Smooth muscle cell (in vitro differentiated cells): ENCODE results near the gene LRRC3. TPM values are rescaled to one million over a fixed set of nuclear protein-coding genes. Genes with fewer than 3 reads are reported as not detected.

Experiments used
- DNase-seq: peaks from one replicate; lab custom pipeline; 2025; ENCODE audit not compliant: unreplicated experiment; lab: John Stamatoyannopoulos, UW
- H2AFZ ChIP-seq: fragments of 200-600 bp; sonication (generic); 2 replicates; pipeline ENCODE4 v1.6.0; 2016; ENCODE audit warnings: antibody characterized with exemption, low read depth, mild to moderate bottlenecking
- H3F3A ChIP-seq: fragments of 200-600 bp; sonication (generic); 2 replicates; pipeline ENCODE4 v1.6.0; 2017; ENCODE audit warnings: antibody characterized with exemption, low read depth
- H3K27ac ChIP-seq: fragments of 200-600 bp; sonication (generic); 2 replicates; pipeline ENCODE4 v1.5.1; 2016; ENCODE audit warnings: low read depth, mild to moderate bottlenecking
- H3K27me3 ChIP-seq: fragments of 200-600 bp; sonication (generic); 2 replicates; pipeline ENCODE4 v1.6.1; 2016; ENCODE audit warnings: low read depth, mild to moderate bottlenecking
- H3K36me3 ChIP-seq: fragments of 200-600 bp; sonication (generic); 2 replicates; pipeline ENCODE4 v1.5.1; 2016; ENCODE audit warnings: low read depth
- H3K4me1 ChIP-seq: fragments of 200-600 bp; sonication (generic); 2 replicates; pipeline ENCODE4 v1.5.1; 2016; ENCODE audit warnings: low read depth
- H3K4me2 ChIP-seq: fragments of 200-600 bp; sonication (generic); 2 replicates; pipeline ENCODE4 v1.6.0; 2016; ENCODE audit warnings: mild to moderate bottlenecking
- H3K4me3 ChIP-seq: fragments of 200-600 bp; sonication (generic); 2 replicates; pipeline ENCODE4 v1.5.1; 2016; ENCODE audit warnings: mild to moderate bottlenecking
- H3K79me2 ChIP-seq: fragments of 200-600 bp; sonication (generic); 2 replicates; pipeline ENCODE4 v1.6.0; 2016; ENCODE audit warnings: low read depth, mild to moderate bottlenecking
- H3K9ac ChIP-seq: fragments of 200-600 bp; sonication (generic); 2 replicates; pipeline ENCODE4 v1.6.0; 2016; ENCODE audit warnings: low read depth
- H3K9me3 ChIP-seq: fragments of 200-600 bp; sonication (generic); replicated peaks from 2 replicates; pipeline ENCODE4 v1.5.1; 2016; ENCODE audit warnings: low read depth
- H4K20me1 ChIP-seq: fragments of 200-600 bp; sonication (generic); 2 replicates; pipeline ENCODE4 v1.6.0; 2016; ENCODE audit warnings: low read depth
- CTCF ChIP-seq: fragments of 200-600 bp; sonication (generic); IDR thresholded peaks from 2 replicates; pipeline ENCODE4 v1.5.1; 2017; ENCODE audit warnings: borderline replicate concordance, mild to moderate bottlenecking, antibody characterized with exemption; ENCODE audit not compliant: insufficient read depth, poor library complexity, severe bottlenecking
- WGBS: methylation state at CpG from one replicate; pipeline ENCODE4 v1.1.7; 2016; ENCODE audit warnings: low lambda C conversion rate; 5-methylcytosine and 5-hydroxymethylcytosine counted together
- polyA plus RNA-seq: library from polyadenylated mRNA; unstranded; fragments of >200 nt; fragmentation: Nextera tagmentation; extraction: Ambion mirVana; gene quantifications from 2 replicates; pipeline ENCODE4 v1.2.1, GENCODE V29; 2016
- total RNA-seq: library from RNA; depleted of rRNA; stranded (reverse); fragments of >200 nt; gene quantifications from 2 replicates; pipeline ENCODE4 v1.2.3, GENCODE V29; 2014

LRRC3 gene
- total and polyA plus RNA-seq, 2 experiments from 2014 or later: 4.9 to 5.3 TPM

- no peak for DNase-seq
- Histone ChIP-seq H3F3A (no peaks in the 10 kb centered on the region), H3K27me3 (no peaks in the 10 kb centered on the region), H3K4me3 (no peak overlapping the region), H2AFZ (no peak overlapping the region), H3K4me2 (no peak overlapping the region), H3K4me1 (no peaks in the 10 kb centered on the region), H3K79me2 (no peaks in the 10 kb centered on the region), H3K9ac (no peak overlapping the region), H3K9me3 (no peaks in the 10 kb centered on the region), H3K27ac (no peak overlapping the region), H3K36me3 (no peaks in the 10 kb centered on the region), H4K20me1 (no peaks in the 10 kb centered on the region)
- WGBS: 93% methylated on average over 8 of the region's 13 CpGs
- no peak for TF ChIP-seq CTCF
Measured at GRCh38 chr21:44436111-44436611, 19.1 kb upstream of the LRRC3 start.

GRCh38 chr21:44436958-44437357, 18.4 kb upstream of the LRRC3 start:
- H3F3A ChIP-seq: no peaks in the 10 kb centered on the region
- H3K4me3 ChIP-seq: no peak overlapping the region
- H3K9me3 ChIP-seq: no peaks in the 10 kb centered on the region
- H3K36me3 ChIP-seq: no peaks in the 10 kb centered on the region
- DNase-seq: no peak
- H2AFZ ChIP-seq: no peak overlapping the region
- H3K27me3 ChIP-seq: no peaks in the 10 kb centered on the region
- H4K20me1 ChIP-seq: no peaks in the 10 kb centered on the region
- 85% methylated on average over 18 of the region's 18 CpGs for WGBS
- H3K27ac ChIP-seq: no peak overlapping the region
- no peak for TF ChIP-seq CTCF
- H3K9ac ChIP-seq: no peak overlapping the region
- H3K4me1 ChIP-seq: no peaks in the 10 kb centered on the region
- no peak overlapping the region for H3K4me2 ChIP-seq
- H3K79me2 ChIP-seq: no peaks in the 10 kb centered on the region

GRCh38 chr21:44437371-44437695, 18.0 kb upstream of the LRRC3 start:
- Histone ChIP-seq H2AFZ (no peak overlapping the region), H3K36me3 (no peaks in the 10 kb centered on the region), H4K20me1 (no peaks in the 10 kb centered on the region), H3K79me2 (no peaks in the 10 kb centered on the region), H3K27me3 (no peaks in the 10 kb centered on the region), H3K9ac (no peak overlapping the region), H3K9me3 (no peaks in the 10 kb centered on the region), H3K4me3 (no peak overlapping the region), H3K4me1 (no peaks in the 10 kb centered on the region), H3F3A (no peaks in the 10 kb centered on the region), H3K4me2 (no peak overlapping the region), H3K27ac (no peak overlapping the region)
- DNase-seq: no peak
- no peak for TF ChIP-seq CTCF
- WGBS: 84% methylated on average over 4 of the region's 5 CpGs

- Histone ChIP-seq H3F3A (no peaks in the 10 kb centered on the region), H3K9me3 (no peaks in the 10 kb centered on the region), H3K4me1 (no peaks in the 10 kb centered on the region), H3K36me3 (no peaks in the 10 kb centered on the region), H4K20me1 (no peaks in the 10 kb centered on the region), H3K27ac (no peak overlapping the region), H3K4me3 (no peak overlapping the region), H3K79me2 (no peaks in the 10 kb centered on the region), H3K4me2 (no peak overlapping the region), H2AFZ (no peak overlapping the region), H3K9ac (no peak overlapping the region), H3K27me3 (no peaks in the 10 kb centered on the region)
- no peak for DNase-seq
- TF ChIP-seq CTCF: no peak
- 95% methylated on average over 19 of the region's 19 CpGs for WGBS
Measured at GRCh38 chr21:44437696-44438431, 17.4 kb upstream of the LRRC3 start.
